Neuronal stem cell (in vitro differentiated cells): ENCODE measurements around the gene TMEM170A. TPM values are rescaled to one million over a fixed set of nuclear protein-coding genes. Genes with fewer than 3 reads are reported as not detected.

Experiments used
- DNase-seq: peaks from one replicate; pipeline ENCODE4 v3.0.0-alpha.2; 2013; ENCODE audit warnings: low spot score
- H2AFZ ChIP-seq: one replicate; pipeline ENCODE4 v1.6.1; 2013; ENCODE audit warnings: mild to moderate bottlenecking, low read length, inconsistent platforms
- H2AK5ac ChIP-seq: 2 replicates; pipeline ENCODE4 v1.6.1; 2013; ENCODE audit warnings: low read depth, mild to moderate bottlenecking, inconsistent platforms, low read length, moderate library complexity, mixed read lengths
- H2BK120ac ChIP-seq: 2 replicates; pipeline ENCODE4 v1.6.1; 2013; ENCODE audit warnings: low read depth, mild to moderate bottlenecking, inconsistent platforms, low read length, moderate library complexity, mixed read lengths
- H2BK12ac ChIP-seq: one replicate; pipeline ENCODE4 v1.6.1; 2013; ENCODE audit warnings: low read length, inconsistent platforms
- H2BK15ac ChIP-seq: 2 replicates; pipeline ENCODE4 v1.6.1; 2013; ENCODE audit warnings: mild to moderate bottlenecking, low read length, inconsistent platforms, mixed read lengths
- H2BK5ac ChIP-seq: one replicate; pipeline ENCODE4 v1.6.1; 2013; ENCODE audit warnings: inconsistent platforms, mild to moderate bottlenecking, low read length, moderate library complexity
- H3K14ac ChIP-seq: one replicate; pipeline ENCODE4 v1.6.1; 2013; ENCODE audit warnings: low read length, inconsistent platforms
- H3K18ac ChIP-seq: 2 replicates; pipeline ENCODE4 v1.6.1; 2013; ENCODE audit warnings: low read length, inconsistent platforms
- H3K23ac ChIP-seq: 2 replicates; pipeline ENCODE4 v1.6.1; 2013; ENCODE audit warnings: low read depth, mild to moderate bottlenecking, mixed read lengths, low read length, inconsistent platforms; ENCODE audit not compliant: poor library complexity
- H3K27ac ChIP-seq: replicated peaks from 3 replicates; pipeline ENCODE4 v1.5.1; 2013; ENCODE audit warnings: low read length, inconsistent platforms
- H3K27me3 ChIP-seq, 3 experiments: 2 replicates each; pipeline ENCODE4 v1.6.1; 2013; ENCODE audit warnings: low read length in 3 of 3, mild to moderate bottlenecking in 2 of 3, inconsistent platforms in 1 of 3, low read depth in 1 of 3, mixed read lengths in 1 of 3, moderate library complexity in 1 of 3; ENCODE audit not compliant: control insufficient read depth in 3 of 3, insufficient read depth in 3 of 3
- H3K36me3 ChIP-seq, 2 donors: replicated peaks in 1 of 2; 2 replicates each; pipeline ENCODE4 v1.6.1; 2013; ENCODE audit warnings: low read length in 2 of 2; ENCODE audit not compliant: control insufficient read depth in 2 of 2, insufficient read depth in 2 of 2
- H3K4ac ChIP-seq: 2 replicates; pipeline ENCODE4 v1.6.1; 2013; ENCODE audit warnings: inconsistent platforms, mild to moderate bottlenecking, low read length, moderate library complexity
- H3K4me1 ChIP-seq, 2 donors: 1 replicate in 1 of 2; 2 replicates in 1 of 2; pipeline ENCODE4 v1.6.1; 2013; ENCODE audit warnings: low read length in 2 of 2, low read depth in 1 of 2; ENCODE audit not compliant: control insufficient read depth in 2 of 2, insufficient read depth in 1 of 2
- H3K4me2 ChIP-seq: one replicate; pipeline ENCODE4 v1.6.1; 2013; ENCODE audit warnings: mild to moderate bottlenecking, low read length, inconsistent platforms; ENCODE audit not compliant: insufficient read depth, poor library complexity, severe bottlenecking
- H3K4me3 ChIP-seq, 2 donors: 2 replicates each; pipeline ENCODE4 v1.5.1; 2013; ENCODE audit warnings: low read length in 2 of 2, mild to moderate bottlenecking in 2 of 2, inconsistent platforms in 1 of 2, moderate library complexity in 1 of 2
- H3K79me1 ChIP-seq: one replicate; pipeline ENCODE4 v1.6.1; 2013; ENCODE audit warnings: low read depth, mild to moderate bottlenecking, inconsistent platforms, low read length, moderate library complexity
- H3K9ac ChIP-seq: one replicate; pipeline ENCODE4 v1.6.1; 2013; ENCODE audit warnings: mild to moderate bottlenecking, low read depth, low read length, inconsistent platforms; ENCODE audit not compliant: poor library complexity
- H3K9me3 ChIP-seq, 2 donors: replicated peaks in 1 of 2; 2 replicates each; pipeline versions ENCODE3 to v1.6.1; 2013; ENCODE audit warnings: low read length in 2 of 2, mild to moderate bottlenecking in 2 of 2, inconsistent platforms in 1 of 2, low read depth in 1 of 2, mixed read lengths in 1 of 2, moderate library complexity in 1 of 2; ENCODE audit not compliant: control insufficient read depth in 2 of 2, insufficient read depth in 1 of 2
- H4K8ac ChIP-seq: one replicate; pipeline ENCODE4 v1.6.1; 2013; ENCODE audit warnings: low read depth, mild to moderate bottlenecking, inconsistent platforms, low read length, moderate library complexity
- H4K91ac ChIP-seq: one replicate; pipeline ENCODE4 v1.6.1; 2013; ENCODE audit warnings: low read length, low read depth, mild to moderate bottlenecking, inconsistent platforms; ENCODE audit not compliant: poor library complexity
- WGBS, 2 donors: extraction: QIAGEN DNeasy Blood & Tissue Kit; methylation state at CpG; one replicate each; pipeline ENCODE4 v1.1.7; 2013; ENCODE audit warnings: missing lambda C conversion rate in 2 of 2, mixed read lengths in 1 of 2; ENCODE audit not compliant: insufficient read length in 2 of 2, insufficient replicate concordance in 1 of 2; ENCODE audit errors: extremely low coverage in 2 of 2; 5-methylcytosine and 5-hydroxymethylcytosine counted together
- polyA plus RNA-seq, 2 experiments: library from polyadenylated mRNA; stranded (reverse); fragments of 200-250 nt; gene quantifications; one replicate each; pipeline ENCODE4 v1.2.3, GENCODE V29; 2013

The TMEM170A gene
- polyA plus RNA-seq (2013, experiment 1 of 2) = 30.7 TPM
- polyA plus RNA-seq (2013, experiment 2 of 2) = 32.3 TPM

DNA sequence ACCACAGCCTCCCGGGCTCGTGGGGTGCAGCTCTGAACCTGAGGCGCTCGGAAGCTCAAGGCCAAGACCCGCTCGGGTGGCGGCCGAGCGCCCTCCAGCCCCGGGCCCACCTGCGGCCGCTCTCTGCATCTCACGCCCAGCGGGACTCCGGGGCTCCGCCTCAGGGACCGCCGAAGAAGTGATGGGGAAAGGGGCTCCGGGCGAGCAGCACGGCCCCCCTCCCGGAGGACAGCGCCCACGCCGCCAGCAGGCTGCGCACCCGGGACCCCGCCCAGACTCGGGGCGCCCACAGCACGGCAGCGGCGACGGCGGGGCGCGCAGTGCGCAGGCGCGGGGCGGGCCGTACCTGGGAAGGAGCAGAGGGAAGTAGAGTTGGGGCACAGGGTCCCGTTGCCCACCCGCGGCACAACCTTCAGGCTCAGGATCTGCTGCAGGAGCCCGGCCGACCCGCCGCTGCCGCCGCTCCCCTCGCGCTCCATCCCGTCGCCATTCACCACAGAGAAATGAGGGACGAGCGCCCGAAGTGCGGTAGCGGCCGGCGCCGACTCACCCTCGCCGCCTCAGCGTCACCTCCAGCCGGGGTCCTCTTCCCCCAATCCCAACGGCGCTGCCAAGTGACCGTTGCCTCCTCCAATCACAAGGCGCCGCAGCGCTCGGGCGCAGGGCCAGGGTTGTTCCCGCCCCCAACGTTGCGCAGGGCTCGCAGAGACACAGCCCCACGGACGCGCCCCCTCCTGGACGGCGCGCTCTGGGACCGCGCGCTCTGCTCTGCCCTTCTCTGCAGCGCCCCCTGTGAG, at the start of gene TMEM170A:
Gene TMEM170A, minus strand, starts transcription at position 568 of the 797 bp plus-strand sequence. Its CDS starts 89 bp downstream, at position 479.
- peaks cover 2 to 12% of the 10 kb centered on the region in 2 donors for H3K36me3 ChIP-seq
- peak within 1 kb of the TSS; percentile 99 for H2AFZ ChIP-seq
- H2BK5ac ChIP-seq = peak within 1 kb of the TSS; percentile 82
- H3K27me3 ChIP-seq = no peaks in the 10 kb centered on the region
- peaks cover 0 to 2% of the 10 kb centered on the region in 2 donors for H3K9me3 ChIP-seq
- WGBS, 2 donors = no CpG with 5 or more reads among the region's 89 CpGs
- H2BK120ac ChIP-seq = peak within 1 kb of the TSS; percentile 47
- peak within 1 kb of the TSS; percentile 37 for H2AK5ac ChIP-seq
- no peak within 1 kb of the TSS for H3K4ac ChIP-seq
- no peak within 1 kb of the TSS for H4K91ac ChIP-seq
- H3K18ac ChIP-seq = peak within 1 kb of the TSS; percentile 100
- peaks cover 4 to 6% of the 10 kb centered on the region in 2 donors for H3K4me1 ChIP-seq
- peak within 1 kb of the TSS; percentile 41 for H2BK12ac ChIP-seq
- H3K14ac ChIP-seq = peak within 1 kb of the TSS; percentile 94
- peak within 1 kb of the TSS; percentile 92 to 95 for H3K4me3 ChIP-seq
- no peak within 1 kb of the TSS for H4K8ac ChIP-seq
- H3K27ac ChIP-seq = peak within 1 kb of the TSS; percentile 85
- H3K9ac ChIP-seq = peak within 1 kb of the TSS; percentile 99
- peak; percentile 98 for DNase-seq
- H3K4me2 ChIP-seq = peak within 1 kb of the TSS; percentile 60
- peak within 1 kb of the TSS; percentile 85 for H2BK15ac ChIP-seq
- peak within 1 kb of the TSS; percentile 99 for H3K23ac ChIP-seq
- H3K79me1 ChIP-seq = peaks cover 6% of the 10 kb centered on the region

DNA sequence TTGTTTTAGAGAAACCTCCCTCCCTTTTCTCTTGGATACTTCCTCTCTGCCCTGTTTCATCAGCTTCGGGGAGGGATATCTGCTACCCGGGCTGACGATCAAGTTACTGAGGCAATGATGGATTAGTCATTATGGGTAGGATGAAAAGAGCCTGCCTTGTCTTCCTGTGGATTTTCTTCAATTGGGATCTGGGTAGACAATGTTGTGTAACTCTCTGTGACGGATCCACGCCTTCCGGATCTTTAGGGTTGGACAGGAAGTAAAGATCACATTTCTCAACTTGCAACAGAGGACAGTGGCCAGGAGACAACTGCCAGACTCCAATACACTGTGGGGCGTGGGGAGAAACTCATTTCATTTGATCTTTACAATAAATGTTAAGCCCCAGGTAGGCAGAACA, 42.1 kb upstream of the TMEM170A start:
- no peak overlapping the region for H3K4me2 ChIP-seq

DNA sequence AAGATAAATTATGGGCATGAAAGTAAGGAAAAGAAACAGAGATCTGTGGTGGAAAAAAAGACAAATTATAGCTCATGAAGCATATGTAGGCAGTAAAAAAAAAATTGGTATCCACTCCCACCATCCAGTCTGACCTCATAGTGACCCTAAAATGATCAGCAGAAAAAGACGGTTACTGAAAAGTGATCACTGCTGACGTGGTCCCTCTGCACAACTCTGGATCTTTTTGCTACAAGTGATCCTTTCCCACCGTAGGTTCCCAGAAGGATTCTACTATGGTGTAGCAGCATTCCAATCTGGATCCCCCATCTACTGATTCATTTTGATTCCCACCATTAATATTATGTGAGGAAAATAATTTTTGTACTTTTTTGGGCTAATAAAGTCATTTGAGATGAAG, 41.6 kb upstream of the TMEM170A start:
- Histone ChIP-seq H4K8ac (no peak overlapping the region), H2BK15ac (no peak overlapping the region), H2BK120ac (no peak overlapping the region), H3K14ac (no peak overlapping the region), H3K9ac (no peak overlapping the region), H3K4me1 (peaks cover 0 to 4% of the 10 kb centered on the region in 2 donors), H3K27me3 (peaks cover 0 to 1% (median 0%) of the 10 kb centered on the region in 3 experiments), H2AFZ (peak overlapping the region; percentile 26), H2AK5ac (no peak overlapping the region), H3K9me3 (no peaks in the 10 kb centered on the region), H2BK5ac (no peak overlapping the region), H3K27ac (no peak overlapping the region), H3K4me2 (no peak overlapping the region), H4K91ac (no peak overlapping the region), H3K18ac (no peak overlapping the region), H2BK12ac (no peak overlapping the region), H3K79me1 (no peaks in the 10 kb centered on the region), H3K23ac (no peak overlapping the region), H3K4ac (no peak overlapping the region), H3K36me3 (no peaks in the 10 kb centered on the region), H3K4me3 (no peak overlapping the region)
- DNase-seq = no peak
- WGBS, 2 donors = no CpG with 5 or more reads among the region's 3 CpGs

More for the DNA sequence above, 42.1 kb upstream of the TMEM170A start:
- Histone ChIP-seq H2AK5ac (no peak overlapping the region), H3K4me3 (no peak overlapping the region), H3K9me3 (no peaks in the 10 kb centered on the region), H3K23ac (no peak overlapping the region), H4K8ac (no peak overlapping the region), H3K27ac (no peak overlapping the region), H2BK5ac (no peak overlapping the region), H3K36me3 (no peaks in the 10 kb centered on the region), H2BK12ac (no peak overlapping the region), H2AFZ (peak overlapping the region; percentile 26), H3K4me1 (peaks cover 0 to 4% of the 10 kb centered on the region in 2 donors), H3K18ac (no peak overlapping the region), H2BK15ac (no peak overlapping the region), H2BK120ac (no peak overlapping the region), H3K27me3 (no peaks in the 10 kb centered on the region), H3K4ac (no peak overlapping the region), H3K79me1 (no peaks in the 10 kb centered on the region), H4K91ac (no peak overlapping the region), H3K14ac (no peak overlapping the region), H3K9ac (no peak overlapping the region)
- DNase-seq = no peak
- no CpG with 5 or more reads among the region's 7 CpGs for WGBS, 2 donors

- no peak overlapping the region for H3K14ac ChIP-seq
- H3K4me1 ChIP-seq = peaks cover 0 to 4% of the 10 kb centered on the region in 2 donors
- no CpG with 5 or more reads among the region's 1 CpG for WGBS, 2 donors
- no peak overlapping the region for H2BK5ac ChIP-seq
- H3K4me3 ChIP-seq = no peak overlapping the region
- H3K4ac ChIP-seq = no peak overlapping the region
- H2AK5ac ChIP-seq = no peak overlapping the region
- no peak overlapping the region for H2BK12ac ChIP-seq
- no peak overlapping the region for H4K8ac ChIP-seq
- H3K36me3 ChIP-seq = no peaks in the 10 kb centered on the region
- no peak overlapping the region for H2AFZ ChIP-seq
- no peak overlapping the region for H3K4me2 ChIP-seq
- H3K23ac ChIP-seq = no peak overlapping the region
- peaks cover 0 to 3% of the 10 kb centered on the region in 2 donors for H3K9me3 ChIP-seq
- no peak overlapping the region for H4K91ac ChIP-seq
- no peaks in the 10 kb centered on the region for H3K79me1 ChIP-seq
- H2BK120ac ChIP-seq = no peak overlapping the region
- no peak overlapping the region for H3K9ac ChIP-seq
- H3K27me3 ChIP-seq = peaks cover 0 to 10% (median 0%) of the 10 kb centered on the region in 3 experiments
- no peak overlapping the region for H2BK15ac ChIP-seq
- H3K18ac ChIP-seq = no peak overlapping the region
- H3K27ac ChIP-seq = no peak overlapping the region
- no peak for DNase-seq
Measured at GRCh38 chr16:75503801-75504200, 39.3 kb upstream of the TMEM170A start.
